ENCODE results near the gene KRIT1. TPM values are rescaled to one million over a fixed set of nuclear protein-coding genes. Genes with fewer than 3 reads are reported as not detected.
"Not testable (repeated sequence)": the region's sequence is repeated elsewhere in the genome, so short reads cannot be mapped to it uniquely, and the experiment has no call there.

The KRIT1 gene
- total RNA-seq, 1 donor = 44.9 TPM

DNA sequence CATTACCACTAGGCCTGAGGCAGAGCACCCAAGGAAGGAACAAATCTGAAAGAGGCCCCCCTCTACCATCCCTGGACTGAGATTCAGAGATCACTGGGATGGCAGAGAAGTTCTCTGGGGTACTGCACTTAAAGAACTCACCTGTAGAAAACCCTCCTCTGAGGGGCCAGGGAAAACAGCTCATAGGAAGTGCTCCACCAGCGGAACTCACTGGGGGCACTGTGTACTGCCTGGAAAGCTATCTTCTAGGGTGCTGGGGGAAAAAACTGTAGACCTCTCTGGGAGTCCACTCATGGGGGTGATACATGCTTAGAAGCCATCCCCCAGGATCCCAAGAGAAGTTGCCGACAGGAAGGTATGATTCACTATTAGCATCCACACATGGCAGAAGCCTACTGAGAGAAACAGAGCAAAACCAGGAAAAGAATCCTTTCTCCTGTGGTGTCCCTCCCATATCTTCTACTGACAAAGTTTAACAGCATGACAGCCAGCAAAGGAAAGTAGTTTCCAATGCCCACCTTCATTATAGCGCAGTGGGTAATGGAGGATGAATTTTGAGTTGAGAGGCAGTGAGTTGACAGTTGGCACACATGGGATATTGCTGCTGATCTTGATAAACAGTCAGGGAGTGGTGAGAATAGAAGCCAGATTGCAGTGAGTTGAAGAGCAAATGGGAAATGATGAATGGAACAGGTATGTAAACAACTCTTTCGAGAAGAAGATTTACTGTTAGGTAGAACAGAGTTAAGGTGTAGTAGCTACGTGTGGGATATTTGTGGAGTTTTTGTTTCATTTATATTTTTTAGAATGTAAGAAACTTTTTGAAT lies 20.9 kb upstream of the KRIT1 start:
- TF ChIP-seq, protein P1, sequence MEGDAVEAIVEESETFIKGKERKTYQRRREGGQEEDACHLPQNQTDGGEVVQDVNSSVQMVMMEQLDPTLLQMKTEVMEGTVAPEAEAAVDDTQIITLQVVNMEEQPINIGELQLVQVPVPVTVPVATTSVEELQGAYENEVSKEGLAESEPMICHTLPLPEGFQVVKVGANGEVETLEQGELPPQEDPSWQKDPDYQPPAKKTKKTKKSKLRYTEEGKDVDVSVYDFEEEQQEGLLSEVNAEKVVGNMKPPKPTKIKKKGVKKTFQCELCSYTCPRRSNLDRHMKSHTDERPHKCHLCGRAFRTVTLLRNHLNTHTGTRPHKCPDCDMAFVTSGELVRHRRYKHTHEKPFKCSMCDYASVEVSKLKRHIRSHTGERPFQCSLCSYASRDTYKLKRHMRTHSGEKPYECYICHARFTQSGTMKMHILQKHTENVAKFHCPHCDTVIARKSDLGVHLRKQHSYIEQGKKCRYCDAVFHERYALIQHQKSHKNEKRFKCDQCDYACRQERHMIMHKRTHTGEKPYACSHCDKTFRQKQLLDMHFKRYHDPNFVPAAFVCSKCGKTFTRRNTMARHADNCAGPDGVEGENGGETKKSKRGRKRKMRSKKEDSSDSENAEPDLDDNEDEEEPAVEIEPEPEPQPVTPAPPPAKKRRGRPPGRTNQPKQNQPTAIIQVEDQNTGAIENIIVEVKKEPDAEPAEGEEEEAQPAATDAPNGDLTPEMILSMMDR (IDR thresholded peaks at IDR 0.05; ENCODE audit: insufficient read depth, low read depth, low read length) = no peak
- DNase-seq (ENCODE audit: low read depth) = peak; percentile 42

DNA sequence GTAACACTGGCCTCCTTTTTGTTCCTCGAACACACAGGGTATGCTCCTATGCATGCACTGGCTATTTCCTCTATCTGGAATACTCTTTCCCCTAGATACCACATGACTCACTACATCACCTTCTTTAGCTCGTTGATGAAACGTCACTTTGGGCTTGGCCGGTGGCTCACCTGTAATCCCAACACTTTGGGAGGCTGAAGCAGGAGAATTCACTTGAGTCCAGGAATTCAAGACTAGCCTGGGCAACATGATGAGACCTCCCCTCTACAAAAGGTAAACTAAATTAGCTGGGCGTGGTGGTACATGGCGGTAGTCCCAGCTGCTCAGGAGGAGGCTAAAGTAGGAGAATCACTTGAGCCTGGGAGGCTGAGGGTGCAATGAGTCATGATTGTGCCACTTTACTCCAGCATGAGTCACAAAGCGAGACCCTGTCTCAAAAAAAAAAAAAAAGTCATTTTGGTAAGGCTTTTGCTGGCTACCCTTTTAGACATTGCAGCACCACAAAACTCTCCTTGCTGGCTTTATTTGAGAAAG lies 14.6 kb upstream of the KRIT1 start:
- no peak for DNase-seq (ENCODE audit: low read depth)
- TF ChIP-seq, protein P1 (IDR thresholded peaks at IDR 0.05; ENCODE audit: insufficient read depth, low read depth, low read length) = no peak
- no peak overlapping the region for H3K4me3 ChIP-seq (ENCODE audit: low read depth, low read length)

More for the DNA sequence above, 20.9 kb upstream of the KRIT1 start:
- no peak overlapping the region for H3K4me3 ChIP-seq (ENCODE audit: low read depth, low read length)

DNA sequence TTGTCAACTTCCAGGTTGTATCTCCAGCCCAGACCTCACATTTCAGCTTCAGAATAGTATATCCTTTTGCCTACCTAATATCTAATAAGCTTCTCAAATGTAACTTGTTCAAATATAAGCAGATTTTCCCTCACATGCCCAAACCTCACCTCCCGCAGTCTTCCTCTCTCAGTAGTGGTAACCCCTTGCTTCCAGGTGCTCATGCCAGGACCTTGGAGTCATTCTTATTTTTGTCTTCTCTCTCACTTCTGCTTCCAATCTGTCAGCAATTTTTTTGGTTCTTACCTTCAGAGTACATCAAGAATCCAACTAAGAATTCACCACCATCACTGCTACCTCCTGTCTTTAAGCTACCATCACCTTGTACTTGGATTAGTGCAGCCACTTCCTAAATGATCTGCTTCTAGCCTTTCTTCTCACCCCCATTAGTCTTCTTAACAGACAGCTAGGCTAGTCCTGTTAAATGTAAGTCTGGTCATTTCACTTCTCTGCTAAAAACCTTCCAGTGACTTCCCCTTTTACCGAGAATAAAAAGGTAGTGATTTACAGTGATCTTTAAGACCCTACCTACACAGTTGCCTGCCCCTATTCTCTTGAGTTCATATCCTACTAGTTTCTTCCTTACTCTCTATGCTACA lies 14.0 kb upstream of the KRIT1 start:
- TF ChIP-seq, protein P1 (IDR thresholded peaks at IDR 0.05; ENCODE audit: insufficient read depth, low read depth, low read length) = no peak
- no peak overlapping the region for H3K4me3 ChIP-seq (ENCODE audit: low read depth, low read length)
- DNase-seq (ENCODE audit: low read depth) = no peak

DNA sequence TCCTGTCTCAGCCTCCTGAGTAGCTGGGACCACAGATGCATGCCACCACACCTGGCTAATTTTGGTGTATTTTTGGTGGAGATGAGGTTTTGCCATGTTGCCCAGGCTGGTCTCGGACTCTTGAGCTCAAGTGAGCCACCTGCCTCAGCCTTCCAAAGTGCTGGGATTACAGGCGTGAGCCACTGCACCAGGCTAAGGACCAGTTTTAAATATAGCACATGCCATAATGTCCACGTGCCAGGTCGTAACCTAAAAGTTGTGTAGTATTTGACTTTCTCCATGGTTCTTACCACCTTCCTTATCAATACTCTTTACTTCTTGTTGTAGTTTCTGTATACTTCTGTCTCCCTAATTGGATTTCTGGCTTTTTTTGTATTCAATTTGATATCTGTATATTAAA lies 13.3 kb upstream of the KRIT1 start:
- no peak for DNase-seq (ENCODE audit: low read depth)
- TF ChIP-seq, protein P1 (IDR thresholded peaks at IDR 0.05; ENCODE audit: insufficient read depth, low read depth, low read length) = no peak
- H3K4me3 ChIP-seq (ENCODE audit: low read depth, low read length) = no peak overlapping the region

DNA sequence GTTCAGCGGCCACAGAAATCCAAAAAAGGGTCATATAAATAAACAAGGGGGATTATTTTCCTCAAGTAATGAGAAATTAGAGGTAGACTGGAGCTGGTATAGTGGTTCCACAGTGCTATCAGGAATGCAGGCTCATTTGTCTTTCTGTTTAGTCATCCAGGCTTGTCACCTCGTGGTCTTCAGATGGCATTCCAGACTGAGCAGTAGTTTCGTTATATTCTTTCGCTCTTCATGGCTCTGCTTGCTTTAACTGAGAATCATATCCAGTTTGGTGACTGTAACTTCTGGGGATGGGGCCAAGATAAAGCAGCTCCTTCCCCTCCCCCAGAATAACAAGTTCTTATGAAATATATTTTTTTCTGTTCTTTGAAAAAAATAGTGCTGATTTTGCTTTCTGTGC lies 9.6 kb upstream of the KRIT1 start:
- TF ChIP-seq, protein P1 (IDR thresholded peaks at IDR 0.05; ENCODE audit: insufficient read depth, low read depth, low read length) = no peak
- H3K4me3 ChIP-seq (ENCODE audit: low read depth, low read length) = no peak overlapping the region
- DNase-seq (ENCODE audit: low read depth) = peak; percentile 54

DNA sequence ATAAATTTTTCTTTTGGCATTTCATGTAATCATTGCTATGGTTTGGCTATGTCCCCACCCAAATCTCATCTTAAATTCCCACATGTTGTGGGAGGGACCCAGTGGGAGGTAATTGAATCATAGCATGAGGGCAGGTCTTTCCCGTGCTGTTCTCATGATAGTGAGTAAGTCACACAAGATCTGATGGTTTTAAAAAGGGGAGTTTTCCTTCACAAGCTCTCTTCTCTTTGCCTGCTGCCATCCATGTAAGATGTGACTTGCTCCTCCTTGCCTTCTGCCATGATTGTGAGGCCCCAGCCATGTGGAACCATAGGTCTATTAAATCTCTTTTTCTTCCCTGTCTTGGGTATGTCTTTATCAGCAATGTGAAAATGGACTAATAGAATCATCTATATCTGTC lies 9.1 kb upstream of the KRIT1 start:
- DNase-seq (ENCODE audit: low read depth) = not testable (repeated sequence)

DNA sequence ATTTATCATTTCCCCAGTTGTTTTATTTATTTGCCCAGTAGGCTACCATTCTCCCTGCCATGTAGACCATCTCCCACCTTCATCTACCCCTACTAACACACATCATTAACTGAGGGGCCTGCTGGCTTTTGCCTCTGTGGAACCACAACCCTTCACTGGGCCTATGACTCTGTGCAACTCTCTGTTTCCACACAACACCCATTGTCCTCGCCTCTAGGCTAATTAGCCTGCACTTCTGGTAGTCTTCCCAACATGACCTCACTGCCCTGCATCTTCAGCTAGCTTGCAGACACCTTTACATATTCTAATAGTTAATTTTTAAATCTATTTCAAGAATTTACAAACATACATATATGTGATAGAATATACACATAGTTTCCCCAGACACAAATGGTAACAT lies 7.5 kb upstream of the KRIT1 start:
- no peak overlapping the region for H3K4me3 ChIP-seq (ENCODE audit: low read depth, low read length)
- TF ChIP-seq, protein P1 (IDR thresholded peaks at IDR 0.05; ENCODE audit: insufficient read depth, low read depth, low read length) = no peak
- DNase-seq (ENCODE audit: low read depth) = no peak

More for the DNA sequence above, 9.1 kb upstream of the KRIT1 start:
- not testable (repeated sequence) for H3K4me3 ChIP-seq (ENCODE audit: low read depth, low read length)

All from fibroblast of villous mesenchyme (primary cell).